ENCODE results near the gene PHLDA3. TPM values are rescaled to one million over a fixed set of nuclear protein-coding genes. Genes with fewer than 3 reads are reported as not detected.
A peak's percentile ranks its signal among the peaks of the same experiment; 100 is the strongest.

The PHLDA3 gene
- polyA plus RNA-seq, 2 of the 4 experiments (the other 2 are of a cell fraction) = 40.5 to 91.1 TPM

GRCh38 chr1:201452866-201453265 lies 16.1 kb downstream of the PHLDA3 start (continued):
- TF ChIP-seq HMGXB4 (CRISPR knock-in tag; IDR thresholded peaks at IDR 0.05; ENCODE audit: borderline replicate concordance) = no peak
- no peak for TF ChIP-seq FOSB (CRISPR knock-in tag; IDR thresholded peaks at IDR 0.05)

GRCh38 chr1:201450721-201451291 lies 18.2 kb downstream of the PHLDA3 start:
- no peak overlapping the region for H3K4me3 ChIP-seq
- H3K4me2 ChIP-seq = 0 out of 3 replicates have a peak overlapping the region, but pooled peaks have one; percentile 4
- 62% methylated on average over 8 of the region's 12 CpGs for WGBS (ENCODE audit: missing lambda C conversion rate)
- DNase-seq (ENCODE audit: low read depth in 1 of 2, low spot score in 1 of 2) (no peak), ATAC-seq (no peak), FAIRE-seq (no peak)
- CTCF ChIA-PET = interaction anchor here (1.1 to 20.2 kb wide), 5 partner anchors 12 to 59 kb away, joined by 3 to 376 read pairs (median 234); partner anchors contain the start of genes CSRP1 and PHLDA3
- H3K4me1 ChIP-seq = peaks cover 35% of the 10 kb centered on the region
- peak overlapping the region; percentile 39 to 78; a peak in 5 of 6 replicates for H3K27ac ChIP-seq
- no peak for TF ChIP-seq FOSL2 (IDR thresholded peaks at IDR 0.05)
- no peak for TF ChIP-seq FOSL2 (CRISPR knock-in tag; IDR thresholded peaks at IDR 0.05)
- TF ChIP-seq ESRRA (IDR thresholded peaks at IDR 0.05; ENCODE audit: borderline replicate concordance, low read length) = no peak
- no peak for TF ChIP-seq ZC3H11A (IDR thresholded peaks at IDR 0.05)
- no peak for TF ChIP-seq EHF (CRISPR knock-in tag; IDR thresholded peaks at IDR 0.05)
- TF ChIP-seq HDAC2 (IDR thresholded peaks at IDR 0.05) = no peak
- no peak for TF ChIP-seq NR3C1 (IDR thresholded peaks at IDR 0.05)
- no peak for TF ChIP-seq HMGXB4 (CRISPR knock-in tag; IDR thresholded peaks at IDR 0.05; ENCODE audit: borderline replicate concordance)
- TF ChIP-seq HOXB13 (CRISPR knock-in tag; IDR thresholded peaks at IDR 0.05; ENCODE audit: low read depth) = no peak
- POLR2A ChIA-PET = no interaction called here
- no peaks in the 10 kb centered on the region for H3K9me3 ChIP-seq

- Histone ChIP-seq H3K4me3 (no peak overlapping the region), H3K9me3 (no peaks in the 10 kb centered on the region), H3K27ac (peak overlapping the region; percentile 53 to 87; a peak in 5 of 6 replicates), H3K4me1 (peaks cover 29% of the 10 kb centered on the region), H3K4me2 (no peak overlapping the region; the same call in 2 of the 3 replicates)
- ATAC-seq (no peak), DNase-seq (ENCODE audit: low read depth in 1 of 2, low spot score in 1 of 2) (no peak), FAIRE-seq (no peak)
- ChIA-PET CTCF (interaction anchor here (0.6 to 20.2 kb wide), 15 partner anchors 9 to 686 kb away, joined by 3 to 376 read pairs (median 8); partner anchors contain the start of genes CSRP1 and PHLDA3), POLR2A (interaction anchor here (2.4 to 2.8 kb wide), 3 partner anchors 13 to 33 kb away, joined by 19 to 34 read pairs (median 28); partner anchors contain the start of gene PHLDA3)
- TF ChIP-seq USF2 (IDR thresholded peaks at IDR 0.05) = no peak
- TF ChIP-seq GATA3 (IDR thresholded peaks at IDR 0.05; ENCODE audit: borderline replicate concordance) = no peak
- TF ChIP-seq FOSL2 (IDR thresholded peaks at IDR 0.05) = no peak
- no peak for TF ChIP-seq FOSL2 (CRISPR knock-in tag; IDR thresholded peaks at IDR 0.05)
- no peak for TF ChIP-seq NR3C1 (IDR thresholded peaks at IDR 0.05)
- TF ChIP-seq HOXB13 (CRISPR knock-in tag; IDR thresholded peaks at IDR 0.05; ENCODE audit: low read depth) = no peak
- TF ChIP-seq CTCF (IDR thresholded peaks at IDR 0.05) = no peak
- TF ChIP-seq NPAS2 (CRISPR knock-in tag; IDR thresholded peaks at IDR 0.05; ENCODE audit: borderline replicate concordance) = no peak
- no peak for TF ChIP-seq RARB (CRISPR knock-in tag; IDR thresholded peaks at IDR 0.05)
- no peak for TF ChIP-seq SMC3 (IDR thresholded peaks at IDR 0.05)
- TF ChIP-seq RAD21 (conservative IDR thresholded peaks at IDR 0.05 in 1 of 2, IDR thresholded peaks at IDR 0.05 in 1 of 2) = no peak
- no peak for TF ChIP-seq TFCP2L1 (CRISPR knock-in tag; IDR thresholded peaks at IDR 0.05)
- TF ChIP-seq FOSB (CRISPR knock-in tag; IDR thresholded peaks at IDR 0.05) = no peak
- TF ChIP-seq HMGXB4 (CRISPR knock-in tag; IDR thresholded peaks at IDR 0.05; ENCODE audit: borderline replicate concordance) = no peak
- TF ChIP-seq CEBPB (IDR thresholded peaks at IDR 0.05) = no peak
- TF ChIP-seq ATOH8 (CRISPR knock-in tag; IDR thresholded peaks at IDR 0.05; ENCODE audit: low read depth) = no peak
- WGBS (ENCODE audit: missing lambda C conversion rate) = 94% methylated on average over 3 of the region's 5 CpGs
These were observed 20.0 kb downstream of the PHLDA3 start for GRCh38 chr1:201448990-201449389.

All from A549 (cell line).